HG02884 (cell line): ENCODE measurements around the gene SPANXN2.
"Not testable (repeated sequence)": the region's sequence is repeated elsewhere in the genome, so short reads cannot be mapped to it uniquely, and the experiment has no call there.

Experiments used
- ATAC-seq: cut with Tn5 transposase; IDR thresholded peaks from one replicate; pipeline ENCODE4 v1.9.1; 2021; ENCODE audit warnings: mild to moderate bottlenecking, moderate library complexity; ENCODE audit not compliant: unreplicated experiment

Gene SPANXN2, protein sequence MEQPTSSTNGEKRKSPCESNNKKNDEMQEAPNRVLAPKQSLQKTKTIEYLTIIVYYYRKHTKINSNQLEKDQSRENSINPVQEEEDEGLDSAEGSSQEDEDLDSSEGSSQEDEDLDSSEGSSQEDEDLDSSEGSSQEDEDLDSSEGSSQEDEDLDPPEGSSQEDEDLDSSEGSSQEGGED

DNA sequence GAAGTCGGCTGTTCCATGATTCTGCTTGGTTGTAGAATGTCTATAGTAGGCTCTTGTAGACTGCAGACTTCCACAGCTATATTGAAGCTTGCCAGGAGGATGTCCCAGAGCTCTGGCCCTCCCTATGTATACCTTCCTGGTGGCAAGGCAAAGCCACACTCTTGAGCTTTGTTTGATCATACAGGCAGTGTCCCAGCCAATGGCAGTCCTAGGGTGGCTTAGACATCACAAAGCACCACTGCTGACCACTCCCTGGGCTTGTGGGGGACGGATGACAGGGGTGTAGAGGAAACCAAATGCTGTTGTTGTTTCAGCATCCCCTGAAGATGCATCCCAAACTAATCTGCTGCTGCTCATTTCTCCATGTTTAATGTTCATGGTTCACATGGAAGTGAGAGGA lies at the start of gene SPANXN2:
SPANXN2 (minus strand) TSS at position 101 of the 400 bp plus-strand sequence; CDS start at position 17, 84 bp downstream.
- ATAC-seq = not testable (repeated sequence)

DNA sequence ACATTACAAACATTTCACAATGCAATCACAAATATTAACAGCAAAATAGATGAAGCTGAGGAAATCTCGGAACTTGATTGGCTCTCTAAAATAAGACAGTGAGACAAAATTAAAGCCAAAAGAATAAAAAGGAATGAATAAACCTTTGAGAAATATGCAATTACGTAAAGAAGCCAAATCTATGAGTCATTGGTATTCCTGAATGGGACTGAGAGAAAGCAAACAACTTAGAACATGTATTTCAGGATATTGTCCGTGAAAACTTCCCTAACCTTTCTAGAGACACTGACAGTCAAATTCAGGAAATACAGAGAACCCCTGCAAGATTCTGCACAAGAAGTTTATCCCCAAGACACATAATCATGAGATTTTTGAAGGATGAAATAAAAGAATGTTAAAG lies 48.4 kb upstream of the SPANXN2 start:
- ATAC-seq = no peak

DNA sequence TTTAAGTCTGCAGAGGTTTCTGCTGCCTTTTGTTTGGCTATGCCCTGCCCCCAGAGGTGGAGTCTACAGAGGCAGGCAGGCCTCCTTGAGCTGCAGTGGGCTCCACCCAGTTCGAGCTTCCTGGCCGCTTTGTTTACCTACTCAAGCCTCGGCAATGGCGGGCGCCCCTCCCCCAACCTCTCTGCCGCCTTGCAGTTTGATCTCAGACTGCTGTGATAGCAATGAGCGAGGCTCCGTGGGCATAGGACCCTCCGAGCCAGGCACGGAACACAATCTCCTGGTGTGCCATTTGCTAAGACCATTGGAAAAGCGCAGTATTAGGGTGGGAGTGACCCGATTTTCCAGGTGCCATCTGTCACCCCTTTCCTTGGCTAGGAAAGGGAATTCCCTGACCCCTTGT lies 47.2 kb upstream of the SPANXN2 start:
- ATAC-seq = not testable (repeated sequence)

DNA sequence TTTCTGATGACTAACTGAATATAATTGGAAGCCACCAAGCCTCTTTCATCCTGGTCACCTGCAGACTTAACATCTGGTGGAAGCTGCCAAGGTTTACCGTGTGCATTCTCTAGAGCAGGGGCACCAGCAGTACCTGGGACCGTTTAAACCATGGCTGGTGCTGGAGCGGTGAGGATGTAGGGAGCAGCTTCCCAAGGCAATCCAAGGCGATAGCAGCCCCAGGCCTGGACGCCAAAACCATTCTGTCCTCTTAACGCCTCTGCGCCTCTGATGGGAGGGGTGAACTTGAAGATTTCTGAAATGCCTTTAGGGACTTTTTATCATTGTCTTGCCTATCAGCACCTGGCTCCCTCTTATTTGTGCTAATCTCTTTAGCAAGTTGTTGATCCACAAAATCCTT lies 37.3 kb upstream of the SPANXN2 start:
- ATAC-seq = no peak

DNA sequence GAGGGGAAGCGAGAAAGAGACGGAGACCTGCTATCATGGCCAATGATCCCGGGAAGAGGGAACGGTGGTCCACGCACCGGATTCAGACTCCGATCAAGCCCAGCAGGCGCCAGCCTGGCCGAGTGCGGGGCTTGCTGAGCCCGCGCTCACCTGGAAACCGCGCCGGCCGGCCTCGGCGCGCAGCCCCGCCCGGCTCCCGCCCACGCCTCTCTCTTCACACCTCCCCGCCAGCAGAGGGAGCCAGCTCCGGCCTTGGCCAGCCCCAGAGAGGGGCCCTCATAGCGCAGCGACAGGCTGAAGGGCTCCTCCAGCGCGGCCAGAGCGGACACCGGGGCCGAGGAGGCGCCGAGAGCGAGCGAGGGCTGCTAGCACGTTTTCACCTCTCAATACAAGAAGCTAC lies 36.8 kb upstream of the SPANXN2 start:
- no peak for ATAC-seq

DNA sequence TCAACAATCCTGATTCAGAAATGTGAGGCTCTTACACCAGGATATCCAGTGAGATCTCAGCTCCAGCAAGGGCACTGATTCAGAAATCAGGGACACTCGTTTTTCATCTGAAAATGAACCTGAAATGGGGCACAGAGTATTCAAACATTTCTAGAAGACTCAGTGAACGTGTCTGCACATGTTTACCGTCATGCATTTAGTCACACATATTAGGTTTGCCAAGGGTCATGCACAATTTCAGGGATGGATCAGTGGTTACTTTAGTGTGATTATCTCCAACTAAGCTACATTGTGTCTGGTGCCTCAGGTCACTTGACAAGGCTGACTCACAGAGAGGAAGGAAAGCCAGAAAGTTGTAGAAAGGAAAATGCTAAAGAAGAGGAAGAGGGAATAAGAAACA lies 33.6 kb upstream of the SPANXN2 start:
- no peak for ATAC-seq

DNA sequence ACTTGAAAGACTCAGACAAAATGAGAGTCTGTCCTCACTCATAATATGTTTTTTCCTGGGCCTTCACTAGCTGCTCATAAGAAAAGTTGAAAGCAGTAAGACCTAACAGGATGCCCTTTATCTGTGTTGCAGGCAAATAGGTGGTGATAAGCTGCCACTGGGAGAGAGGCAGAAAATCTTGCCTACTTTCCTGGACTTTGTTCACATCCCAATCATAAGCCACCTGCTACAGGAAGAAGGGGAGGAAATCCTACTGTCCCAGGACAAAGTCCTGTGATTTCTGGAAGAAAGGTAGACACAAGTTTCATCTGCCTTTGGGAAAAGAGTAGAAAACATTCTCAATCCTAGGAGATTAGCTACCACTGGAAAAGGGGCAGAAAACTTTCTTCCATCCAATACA lies 13.3 kb upstream of the SPANXN2 start:
- ATAC-seq = no peak

DNA sequence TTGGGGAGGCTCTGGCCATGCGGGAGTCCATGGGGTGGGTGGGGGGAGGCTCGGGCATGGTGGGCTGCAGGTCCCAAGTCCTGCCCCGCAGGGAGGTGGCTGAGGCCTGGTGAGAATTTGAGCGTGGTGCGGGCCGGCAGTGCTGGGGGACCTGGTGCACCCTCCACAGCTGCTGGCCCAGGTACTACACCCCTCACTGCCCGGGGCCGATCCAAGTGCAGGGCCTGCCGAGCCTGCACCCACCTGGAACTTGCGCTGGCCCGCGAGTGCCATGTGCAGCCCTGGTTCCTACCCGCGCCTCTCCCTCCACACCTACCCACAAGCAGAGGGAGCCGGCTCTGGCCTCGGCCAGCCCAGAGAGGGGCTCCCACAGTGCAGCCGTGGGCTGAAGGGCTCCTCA lies 5.7 kb upstream of the SPANXN2 start:
- no peak for ATAC-seq

DNA sequence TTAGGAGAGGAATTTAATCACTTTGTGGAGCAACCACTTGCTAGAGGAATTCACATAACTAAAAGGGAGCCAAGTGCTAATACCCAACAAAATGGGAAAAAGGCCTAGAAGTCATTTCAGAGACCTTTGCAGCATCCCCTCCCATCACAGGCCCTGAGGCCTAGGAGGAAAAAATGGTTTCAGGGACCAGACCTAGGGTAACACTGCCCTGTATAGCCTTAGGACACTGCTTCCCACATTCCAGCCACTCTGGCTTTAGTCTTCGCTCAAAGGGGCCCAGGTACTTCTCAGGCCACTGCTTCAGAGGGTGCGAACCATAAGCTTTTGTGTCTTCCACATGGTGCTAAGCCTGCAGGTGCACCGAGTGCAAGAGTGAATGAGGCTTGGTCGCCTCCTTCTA lies 19.1 kb downstream of the SPANXN2 start:
- no peak for ATAC-seq

DNA sequence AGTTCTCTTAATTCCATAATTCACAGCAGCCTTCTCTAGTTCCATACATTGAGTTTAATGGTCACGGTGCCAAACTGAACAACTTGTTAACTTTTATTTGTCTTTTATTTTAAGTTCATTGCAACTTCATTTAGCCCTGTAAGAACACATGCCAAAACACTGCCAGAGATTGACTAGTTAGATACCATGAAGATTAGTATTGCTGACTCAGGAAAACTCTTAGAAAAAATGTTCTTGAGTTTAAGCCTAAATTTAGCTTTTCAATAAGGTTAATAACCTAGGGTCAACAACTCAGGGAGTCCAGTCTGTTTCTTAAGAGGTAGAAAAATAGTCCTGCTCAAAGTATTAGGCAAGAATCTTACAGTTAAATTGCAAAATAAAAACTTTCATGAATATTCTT lies 25.7 kb downstream of the SPANXN2 start:
- ATAC-seq = no peak

DNA sequence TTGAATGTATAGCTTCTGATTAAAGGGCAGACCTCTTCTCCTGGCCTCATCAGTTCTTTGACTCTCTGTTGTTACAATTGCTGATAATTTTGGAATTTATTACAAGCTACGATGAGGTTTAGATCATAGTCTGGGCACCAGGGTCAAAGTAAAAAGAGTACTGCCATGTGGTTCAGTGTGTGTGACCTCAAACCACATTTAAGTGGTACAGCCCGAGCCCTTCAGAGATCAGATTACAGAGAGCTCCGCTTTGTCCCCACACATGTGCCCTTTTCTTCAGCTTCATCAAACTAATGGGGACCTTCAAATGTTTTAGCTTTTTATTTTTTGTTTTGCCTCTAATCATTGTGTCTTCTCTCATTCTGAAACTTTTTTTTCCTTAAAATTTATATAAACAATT lies 37.1 kb downstream of the SPANXN2 start:
- no peak for ATAC-seq

DNA sequence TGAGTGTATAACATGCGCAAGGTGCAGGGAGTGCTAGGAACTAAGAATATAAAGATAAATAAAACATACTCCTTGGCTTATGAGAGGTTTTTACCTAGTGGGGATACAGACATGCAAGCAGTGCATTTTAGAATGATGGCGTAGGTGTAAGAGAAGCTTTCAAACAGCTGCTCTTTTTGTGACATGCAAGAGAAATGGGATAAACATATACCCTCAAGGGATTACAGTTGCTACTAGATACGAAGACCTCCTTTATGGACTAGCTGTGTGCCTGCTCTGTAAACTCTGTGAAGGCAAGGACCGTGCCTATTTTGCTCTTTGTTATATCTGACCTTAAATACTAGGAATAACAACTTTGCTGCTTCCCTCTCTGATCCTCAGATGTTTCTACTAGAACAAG lies 45.6 kb downstream of the SPANXN2 start:
- no peak for ATAC-seq

DNA sequence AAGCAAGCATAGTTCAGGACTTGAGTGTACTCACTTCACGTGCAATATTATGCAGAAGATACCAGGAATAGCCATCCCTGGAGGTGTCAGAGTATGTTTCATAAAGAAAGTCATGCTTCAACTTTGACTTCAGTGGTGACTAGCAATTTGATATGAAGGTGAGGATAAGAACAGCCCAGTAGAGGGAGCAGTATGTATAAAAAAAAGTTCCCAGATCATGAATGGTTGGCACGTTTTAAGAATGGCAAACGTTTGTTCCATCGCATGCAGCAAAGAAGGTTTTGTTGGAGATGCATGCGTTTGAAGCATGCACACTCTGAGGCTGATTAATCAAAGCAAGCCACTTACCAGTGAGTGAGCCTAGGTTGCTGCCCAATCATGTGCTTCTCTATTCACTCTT lies 51.2 kb downstream of the SPANXN2 start:
- ATAC-seq = no peak

DNA sequence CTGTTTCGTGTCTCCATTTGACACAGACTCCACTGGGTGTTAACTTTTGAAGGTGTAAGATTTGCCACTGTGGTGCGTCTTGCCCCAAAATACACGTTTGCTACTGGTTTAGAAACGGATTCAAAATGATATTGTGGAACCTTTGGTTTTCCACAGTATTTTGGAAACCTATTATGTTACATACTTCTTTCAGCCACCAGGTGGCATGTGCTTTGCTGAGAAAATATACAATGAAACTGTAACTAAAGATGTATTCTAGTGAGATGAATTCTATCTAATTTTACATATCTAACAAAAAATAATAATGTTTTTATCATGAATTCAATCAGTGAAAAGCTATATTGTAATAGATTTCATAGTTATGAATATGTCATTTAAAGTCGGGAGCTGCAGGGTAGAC lies 56.2 kb downstream of the SPANXN2 start:
- ATAC-seq = no peak

DNA sequence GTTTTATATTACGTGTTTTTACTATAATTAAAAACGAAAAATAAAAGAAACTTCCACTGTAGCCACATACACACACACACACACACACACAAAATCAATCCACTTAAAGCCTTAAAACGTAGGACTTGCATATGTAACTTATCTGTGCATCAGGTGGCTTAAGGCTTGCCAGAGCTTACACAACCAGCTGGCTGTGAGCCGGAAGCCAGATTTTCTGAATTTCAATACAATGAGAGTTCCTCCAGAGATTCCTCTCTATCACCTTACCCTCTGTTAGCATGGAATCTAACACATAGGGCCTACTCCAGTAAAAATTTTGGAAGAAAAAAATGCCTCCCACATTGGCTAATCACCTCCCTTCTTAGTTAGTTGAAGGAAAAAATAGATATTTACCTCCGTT lies 56.8 kb downstream of the SPANXN2 start:
- no peak for ATAC-seq
